Epithelial cell of prostate (primary cell): ENCODE data around the gene PCSK7.

Experiments used
- DNase-seq: peaks from one replicate; pipeline ENCODE4 v3.0.0-alpha.2; 2011; ENCODE audit warnings: low read depth, low spot score
- H3K27ac ChIP-seq: fragments of 450-650 bp; 2 replicates; pipeline ENCODE4 v1.5.1; 2017; ENCODE audit warnings: mild to moderate bottlenecking

The PCSK7 gene

DNA sequence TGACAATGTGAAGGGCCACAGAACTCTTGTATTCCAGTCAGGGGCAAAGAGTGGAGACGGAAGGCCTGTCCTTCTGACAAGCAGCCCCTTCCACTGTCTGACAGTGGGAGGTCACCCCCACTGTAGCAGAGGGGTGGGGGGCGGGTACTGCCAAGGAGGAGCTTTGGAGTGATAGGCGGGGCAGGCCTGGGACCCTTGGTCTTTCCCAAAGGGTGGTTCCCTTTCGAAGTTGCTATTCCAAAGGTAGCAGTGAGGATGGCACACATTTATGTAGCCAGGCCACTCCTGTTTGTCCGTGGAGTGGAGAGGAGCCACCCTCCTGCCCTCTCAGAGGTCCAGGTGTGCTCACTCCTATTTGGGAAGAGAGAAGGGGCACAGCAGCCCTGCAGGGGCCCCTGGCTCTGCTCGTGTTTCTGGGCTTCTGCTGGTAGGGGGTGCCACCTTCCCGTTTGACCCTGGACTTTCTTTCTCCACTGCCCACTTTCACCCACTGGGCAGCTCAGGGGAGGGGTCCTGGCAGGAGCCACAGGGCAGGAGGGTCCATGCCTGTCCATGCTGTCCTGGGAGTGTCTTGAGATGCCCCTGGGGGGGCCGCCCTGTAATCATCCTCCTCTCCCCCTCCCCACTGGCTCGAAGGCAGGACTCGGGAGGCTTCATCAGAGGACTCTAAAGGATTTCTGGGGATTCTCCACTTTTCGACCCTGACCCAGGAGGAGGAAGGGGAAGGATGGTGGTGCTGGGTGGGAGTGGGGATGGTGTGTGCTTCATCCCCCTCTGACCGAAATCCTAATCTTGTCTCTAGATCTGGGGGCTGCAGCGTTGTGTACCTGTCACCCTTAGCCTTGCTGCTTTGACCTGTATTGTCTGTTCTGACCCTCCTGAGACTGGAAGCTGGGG, 31.7 kb downstream of the PCSK7 start:
- DNase-seq: no peak
- H3K27ac ChIP-seq: no peak overlapping the region

DNA sequence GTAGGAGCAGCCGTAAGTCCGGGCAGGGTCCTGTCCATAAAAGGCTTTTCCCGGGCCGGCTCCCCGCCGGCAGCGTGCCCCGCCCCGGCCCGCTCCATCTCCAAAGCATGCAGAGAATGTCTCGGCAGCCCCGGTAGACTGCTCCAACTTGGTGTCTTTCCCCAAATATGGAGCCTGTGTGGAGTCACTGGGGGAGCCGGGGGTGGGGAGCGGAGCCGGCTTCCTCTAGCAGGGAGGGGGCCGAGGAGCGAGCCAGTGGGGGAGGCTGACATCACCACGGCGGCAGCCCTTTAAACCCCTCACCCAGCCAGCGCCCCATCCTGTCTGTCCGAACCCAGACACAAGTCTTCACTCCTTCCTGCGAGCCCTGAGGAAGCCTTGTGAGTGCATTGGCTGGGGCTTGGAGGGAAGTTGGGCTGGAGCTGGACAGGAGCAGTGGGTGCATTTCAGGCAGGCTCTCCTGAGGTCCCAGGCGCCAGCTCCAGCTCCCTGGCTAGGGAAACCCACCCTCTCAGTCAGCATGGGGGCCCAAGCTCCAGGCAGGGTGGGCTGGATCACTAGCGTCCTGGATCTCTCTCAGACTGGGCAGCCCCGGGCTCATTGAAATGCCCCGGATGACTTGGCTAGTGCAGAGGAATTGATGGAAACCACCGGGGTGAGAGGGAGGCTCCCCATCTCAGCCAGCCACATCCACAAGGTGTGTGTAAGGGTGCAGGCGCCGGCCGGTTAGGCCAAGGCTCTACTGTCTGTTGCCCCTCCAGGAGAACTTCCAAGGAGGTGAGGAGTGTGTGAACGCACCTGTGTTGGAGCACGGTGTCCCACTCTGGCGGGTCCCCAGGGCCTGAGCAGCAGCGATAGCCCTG, 32.6 kb downstream of the PCSK7 start, which contains the start of gene TAGLN:
Gene TAGLN, plus strand, starts transcription at position 318 of the 863 bp plus-strand sequence. CDS start 3,644 bp downstream, outside the sequence.
- DNase-seq: no peak
- no peak within 1 kb of the TSS for H3K27ac ChIP-seq

DNA sequence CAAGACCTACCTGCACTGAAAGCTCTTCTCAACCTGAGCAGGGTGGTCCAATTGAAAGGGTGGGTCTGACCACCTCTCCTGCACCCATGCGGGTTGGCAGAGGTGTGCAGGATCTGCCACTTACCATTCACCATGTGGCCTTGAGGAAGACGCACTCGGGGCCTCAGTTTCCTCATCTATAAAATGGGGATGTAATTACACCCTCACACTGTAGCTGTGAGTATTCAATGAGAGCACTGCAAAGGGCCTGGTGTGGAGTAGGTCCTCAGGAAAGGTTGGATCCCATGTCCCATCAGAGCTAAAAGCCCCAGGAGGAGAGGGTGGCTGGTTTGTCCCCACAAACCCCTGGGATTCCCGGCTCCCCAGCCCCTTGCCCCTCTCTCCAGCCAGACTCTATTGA, 33.3 kb downstream of the PCSK7 start:
- DNase-seq: no peak
- no peak overlapping the region for H3K27ac ChIP-seq

DNA sequence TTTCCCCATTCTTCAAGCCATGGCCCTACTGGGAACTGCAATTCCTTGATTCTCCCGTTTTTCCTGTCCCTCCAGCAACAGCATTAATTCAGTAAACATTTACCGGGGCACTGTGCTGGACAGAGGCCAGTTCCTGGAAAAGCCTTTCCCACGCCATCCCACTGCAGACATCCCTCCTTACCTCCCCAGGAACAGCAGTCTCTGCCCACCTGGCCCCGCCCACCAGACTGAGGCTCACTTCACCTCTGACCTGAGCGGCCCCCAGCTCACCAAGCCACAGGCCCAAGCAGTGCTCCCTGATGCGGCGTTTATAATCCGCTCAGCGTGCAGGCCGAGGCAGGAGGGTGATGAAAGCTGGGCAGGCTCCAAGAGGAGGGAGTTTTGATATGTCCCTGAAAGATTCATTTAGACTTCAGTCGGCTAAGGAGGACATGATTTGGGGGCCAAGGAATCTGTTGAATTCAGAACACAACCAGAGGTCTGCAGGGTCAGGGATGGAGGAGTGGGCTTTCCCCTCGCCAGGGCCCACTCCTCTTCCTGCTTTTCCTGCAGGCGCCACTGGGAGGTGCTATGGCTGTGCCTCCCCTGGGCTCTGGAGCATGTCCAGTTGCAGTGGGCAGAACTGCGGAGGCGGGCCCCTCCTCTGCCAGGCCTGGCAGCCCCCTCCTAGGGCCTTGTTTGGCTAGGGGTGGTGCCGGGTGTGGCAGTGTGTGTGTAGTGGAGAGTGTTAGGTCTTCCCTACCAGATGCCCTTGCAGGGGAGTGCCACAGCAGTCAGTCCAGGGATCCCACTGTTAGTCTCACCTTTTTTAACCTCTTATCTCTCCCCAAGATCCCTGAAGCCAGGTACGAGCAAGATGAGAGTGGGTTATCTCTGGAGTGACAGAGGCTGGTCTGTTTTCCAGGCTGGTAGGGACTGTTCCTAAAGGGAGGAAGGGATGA, 34.1 kb downstream of the PCSK7 start:
- no peak overlapping the region for H3K27ac ChIP-seq
- DNase-seq: no peak

DNA sequence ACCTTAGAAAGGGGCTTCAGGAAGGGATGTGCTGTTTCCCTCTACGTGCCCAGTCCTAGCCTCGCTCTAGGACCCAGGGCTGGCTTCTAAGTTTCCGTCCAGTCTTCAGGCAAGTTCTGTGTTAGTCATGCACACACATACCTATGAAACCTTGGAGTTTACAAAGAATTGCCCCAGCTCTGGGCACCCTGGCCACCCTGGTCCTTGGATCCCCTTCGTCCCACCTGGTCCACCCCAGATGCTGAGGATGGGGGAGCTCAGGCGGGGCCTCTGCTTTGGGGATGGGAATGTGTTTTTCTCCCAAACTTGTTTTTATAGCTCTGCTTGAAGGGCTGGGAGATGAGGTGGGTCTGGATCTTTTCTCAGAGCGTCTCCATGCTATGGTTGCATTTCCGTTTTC, 34.9 kb downstream of the PCSK7 start:
- no peak for DNase-seq

DNA sequence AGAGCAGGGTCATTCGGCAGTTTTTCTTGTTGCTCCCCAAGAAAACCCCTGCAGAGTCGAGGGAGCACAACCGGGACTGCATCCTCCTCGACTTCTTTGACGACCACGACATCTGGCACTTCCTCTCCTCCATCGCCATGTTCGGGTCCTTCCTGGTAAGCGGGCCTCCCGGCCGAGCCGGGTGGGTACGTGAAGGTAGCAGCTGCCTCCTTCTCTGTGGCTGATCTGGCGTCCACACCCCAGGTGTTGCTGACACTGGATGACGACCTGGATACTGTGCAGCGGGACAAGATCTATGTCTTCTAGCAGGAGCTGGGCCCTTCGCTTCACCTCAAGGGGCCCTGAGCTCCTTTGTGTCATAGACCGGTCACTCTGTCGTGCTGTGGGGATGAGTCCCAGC, 36.1 kb downstream of the PCSK7 start:
- DNase-seq: no peak
- no peak overlapping the region for H3K27ac ChIP-seq

More for the DNA sequence above, 34.9 kb downstream of the PCSK7 start:
- no peak overlapping the region for H3K27ac ChIP-seq

DNA sequence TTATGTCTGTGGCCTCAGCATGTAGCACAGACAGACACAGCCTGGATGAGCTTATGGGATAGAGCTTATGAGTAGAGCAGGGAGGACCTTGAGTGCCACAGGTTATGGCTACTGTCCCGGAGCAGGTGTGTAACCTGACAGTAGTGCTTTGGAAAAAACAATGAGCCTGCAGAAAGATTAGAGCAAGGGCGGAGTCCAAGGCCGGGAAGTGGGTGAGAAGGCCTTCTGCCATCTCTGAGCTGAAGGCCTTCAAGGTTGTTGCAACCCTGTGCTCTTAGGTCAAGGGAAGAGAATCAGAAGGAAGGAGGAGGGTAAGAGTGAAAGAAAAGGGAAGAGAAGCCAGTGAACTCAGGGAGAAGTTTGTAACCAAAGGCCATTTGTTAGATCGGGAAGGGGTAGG, 36.6 kb downstream of the PCSK7 start:
- DNase-seq: no peak
- no peak overlapping the region for H3K27ac ChIP-seq

DNA sequence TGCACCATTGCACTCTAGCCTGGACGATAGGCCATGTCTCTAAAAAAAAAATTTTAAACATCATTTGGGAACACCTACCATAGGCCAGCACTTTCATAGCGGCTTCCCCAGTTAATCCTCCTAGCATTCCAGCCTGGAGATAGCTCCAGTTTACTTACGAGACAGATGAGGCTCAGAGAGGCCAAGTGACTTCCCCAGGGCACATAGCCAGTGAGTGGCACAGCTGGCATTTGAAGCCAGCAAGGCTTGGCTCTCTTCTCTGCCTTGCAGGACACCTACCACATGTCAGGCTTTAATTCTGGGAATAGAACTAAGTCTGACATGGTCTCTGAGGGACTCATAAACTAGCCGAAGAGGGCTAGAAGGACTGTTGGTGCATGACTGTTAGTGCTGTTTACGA, 37.6 kb downstream of the PCSK7 start:
- DNase-seq: no peak

DNA sequence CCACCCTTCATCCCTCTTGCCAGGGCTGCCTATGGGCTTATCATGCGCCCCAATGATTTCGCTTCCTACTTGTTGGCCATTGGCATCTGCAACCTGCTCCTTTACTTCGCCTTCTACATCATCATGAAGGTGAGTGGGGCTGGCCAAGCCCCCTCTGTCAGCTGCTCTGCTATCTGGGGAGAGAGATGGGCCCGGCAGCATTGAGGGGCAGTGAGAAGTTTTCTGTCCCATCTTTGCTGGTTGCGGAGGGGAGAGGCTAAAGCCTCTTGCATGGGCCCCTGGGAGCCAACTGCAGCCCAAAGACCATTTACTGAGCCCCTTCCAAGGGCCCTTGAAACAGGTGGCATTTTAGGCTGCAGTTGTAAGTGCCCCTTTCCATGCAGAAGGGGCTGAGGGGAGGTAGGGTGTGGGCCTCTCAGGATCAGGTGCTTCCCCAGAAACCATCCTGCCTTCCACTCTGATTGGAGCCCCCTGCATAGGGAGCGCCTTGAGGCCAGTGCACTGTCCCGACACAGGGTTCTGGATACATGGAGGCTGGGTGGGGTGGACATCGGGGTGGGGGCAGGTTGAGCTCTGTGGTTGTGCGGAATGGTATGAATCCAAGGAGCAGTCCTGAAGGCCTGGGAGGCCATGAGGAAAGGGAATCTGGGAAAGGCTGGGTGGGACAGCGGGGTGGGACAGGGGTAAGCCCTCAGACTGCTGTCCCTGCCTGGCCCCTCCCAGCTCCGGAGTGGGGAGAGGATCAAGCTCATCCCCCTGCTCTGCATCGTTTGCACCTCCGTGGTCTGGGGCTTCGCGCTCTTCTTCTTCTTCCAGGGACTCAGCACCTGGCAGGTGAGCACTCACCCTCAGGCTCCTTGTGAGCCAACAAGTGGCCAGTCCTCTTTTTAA, 38.5 kb downstream of the PCSK7 start:
- DNase-seq: no peak
- no peak overlapping the region for H3K27ac ChIP-seq

More for the DNA sequence above, 37.6 kb downstream of the PCSK7 start:
- H3K27ac ChIP-seq: no peak overlapping the region

DNA sequence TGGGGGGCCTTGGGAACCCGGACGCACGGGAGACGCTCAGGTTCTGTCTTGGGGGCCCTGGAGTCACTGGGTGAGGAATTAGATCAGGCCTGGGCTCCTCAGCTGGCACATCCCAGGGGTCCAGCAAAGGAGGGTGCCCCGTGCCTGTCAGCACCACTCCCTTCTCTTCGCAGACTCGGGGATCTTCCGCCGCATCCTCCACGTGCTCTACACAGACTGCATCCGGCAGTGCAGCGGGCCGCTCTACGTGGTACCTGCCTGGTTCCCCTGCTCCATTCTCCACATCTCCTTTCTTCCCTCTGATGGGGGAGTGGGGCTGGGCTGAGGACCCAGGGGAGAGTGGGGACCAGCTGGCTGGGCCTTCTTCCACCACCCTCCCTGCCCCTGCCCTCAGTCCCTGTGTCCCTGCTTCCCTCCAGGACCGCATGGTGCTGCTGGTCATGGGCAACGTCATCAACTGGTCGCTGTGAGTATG, 39.4 kb downstream of the PCSK7 start:
- H3K27ac ChIP-seq: no peak overlapping the region

DNA sequence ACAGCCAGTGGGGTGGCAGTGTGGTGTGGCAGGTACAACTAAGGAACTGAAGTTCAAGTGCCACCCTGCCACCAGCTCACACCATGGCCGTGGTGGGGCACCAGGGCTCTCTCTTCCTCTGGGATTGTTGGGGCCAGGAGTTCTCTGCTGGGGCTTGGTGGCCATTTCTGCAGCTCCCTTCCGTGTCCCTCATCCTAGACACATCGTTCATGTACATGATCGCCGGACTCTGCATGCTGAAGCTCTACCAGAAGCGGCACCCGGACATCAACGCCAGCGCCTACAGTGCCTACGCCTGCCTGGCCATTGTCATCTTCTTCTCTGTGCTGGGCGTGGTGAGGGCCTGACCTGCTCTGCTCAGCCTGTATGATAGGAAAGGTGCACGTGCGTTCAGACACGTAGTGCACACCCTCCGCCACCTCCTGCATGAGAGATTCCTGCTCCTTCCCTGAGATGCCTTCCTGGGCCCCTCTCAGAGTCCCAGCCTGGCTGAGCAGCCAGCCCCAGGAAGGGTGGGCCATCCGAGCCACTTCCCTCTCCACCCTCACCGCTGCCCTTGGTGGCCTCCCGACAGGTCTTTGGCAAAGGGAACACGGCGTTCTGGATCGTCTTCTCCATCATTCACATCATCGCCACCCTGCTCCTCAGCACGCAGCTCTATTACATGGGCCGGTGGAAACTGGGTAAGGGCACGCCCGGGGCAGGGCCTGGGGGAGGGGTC, 40.0 kb downstream of the PCSK7 start:
- no peak for DNase-seq
- no peak overlapping the region for H3K27ac ChIP-seq

More for the DNA sequence above, 39.4 kb downstream of the PCSK7 start:
- no peak for DNase-seq

DNA sequence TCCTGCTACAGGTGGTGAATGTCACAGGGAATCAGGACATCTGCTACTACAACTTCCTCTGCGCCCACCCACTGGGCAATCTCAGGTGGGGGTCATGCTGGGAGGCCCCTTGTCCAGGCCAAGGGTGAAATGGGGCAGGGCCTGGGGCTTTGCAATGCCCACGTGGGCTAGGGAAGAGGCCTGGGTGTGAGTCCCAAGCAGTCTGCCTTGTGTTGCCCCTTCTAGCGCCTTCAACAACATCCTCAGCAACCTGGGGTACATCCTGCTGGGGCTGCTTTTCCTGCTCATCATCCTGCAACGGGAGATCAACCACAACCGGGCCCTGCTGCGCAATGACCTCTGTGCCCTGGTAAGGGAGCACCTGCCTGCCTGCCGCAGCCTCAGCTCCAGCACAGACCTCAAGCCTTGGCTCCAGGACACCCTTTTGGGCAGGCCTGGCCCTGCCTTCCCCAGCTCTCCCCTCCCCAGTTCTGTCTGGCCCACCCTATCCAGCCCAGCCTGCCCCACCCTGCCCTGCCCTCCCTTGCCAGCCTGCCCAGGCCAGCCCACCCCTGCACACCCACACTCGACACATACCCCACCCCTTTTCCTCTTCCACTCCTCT, 41.8 kb downstream of the PCSK7 start:
- H3K27ac ChIP-seq: no peak overlapping the region
- DNase-seq: no peak

DNA sequence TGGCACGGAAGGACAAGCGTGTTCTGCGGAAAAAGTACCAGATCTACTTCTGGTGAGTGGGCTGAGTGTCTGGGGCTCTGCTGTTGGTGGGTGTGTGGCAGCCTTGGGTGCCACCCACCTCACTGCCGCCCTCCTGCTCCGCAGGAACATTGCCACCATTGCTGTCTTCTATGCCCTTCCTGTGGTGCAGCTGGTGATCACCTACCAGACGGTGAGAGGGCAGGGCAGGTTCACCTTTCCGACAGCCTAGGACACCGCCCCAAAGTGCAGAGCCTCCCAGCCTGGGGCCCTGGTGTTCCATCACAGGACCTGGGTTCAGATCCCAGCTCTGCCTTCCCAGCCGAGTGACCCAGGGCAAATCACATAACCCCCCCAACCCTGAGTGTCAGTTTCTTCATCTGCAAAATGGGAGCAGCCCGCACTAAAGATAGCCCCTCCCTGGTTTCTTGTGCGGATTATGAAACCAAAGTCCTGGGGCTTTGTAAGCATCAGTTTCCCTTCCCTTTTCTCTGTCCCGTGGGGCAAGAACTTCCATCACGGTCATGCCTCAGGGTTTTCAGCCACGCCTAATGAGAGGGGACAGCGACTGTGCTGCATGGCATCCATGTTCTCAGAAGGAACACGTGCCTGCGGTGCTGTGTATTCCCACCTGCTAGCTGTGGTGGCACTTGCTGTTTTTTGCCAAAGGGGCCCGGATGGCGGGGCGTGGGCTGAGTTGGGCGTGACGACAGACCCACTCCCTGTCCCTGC, 42.5 kb downstream of the PCSK7 start:
- H3K27ac ChIP-seq: no peak overlapping the region
- DNase-seq: no peak

DNA sequence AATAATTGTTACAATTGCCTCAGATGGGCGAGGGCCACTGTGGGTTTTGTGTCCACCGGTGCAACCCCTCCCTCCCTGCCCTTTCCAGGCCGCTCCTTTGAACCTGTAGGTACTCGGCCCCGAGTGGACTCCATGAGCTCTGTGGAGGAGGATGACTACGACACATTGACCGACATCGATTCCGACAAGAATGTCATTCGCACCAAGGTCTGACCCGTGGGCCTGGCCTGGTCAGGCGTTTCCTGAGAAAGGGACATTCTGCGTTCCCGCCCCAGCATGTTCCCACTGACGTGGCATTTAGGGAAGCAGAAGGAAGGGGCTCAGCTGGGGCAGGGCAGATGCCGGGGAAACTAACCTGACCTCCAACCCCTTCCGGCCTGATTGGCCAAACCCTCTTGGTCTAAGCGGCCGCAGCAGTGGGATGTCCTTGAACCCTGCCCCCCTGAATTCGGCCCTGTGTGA, 43.2 kb downstream of the PCSK7 start:
- H3K27ac ChIP-seq: no peak overlapping the region
- DNase-seq: no peak

DNA sequence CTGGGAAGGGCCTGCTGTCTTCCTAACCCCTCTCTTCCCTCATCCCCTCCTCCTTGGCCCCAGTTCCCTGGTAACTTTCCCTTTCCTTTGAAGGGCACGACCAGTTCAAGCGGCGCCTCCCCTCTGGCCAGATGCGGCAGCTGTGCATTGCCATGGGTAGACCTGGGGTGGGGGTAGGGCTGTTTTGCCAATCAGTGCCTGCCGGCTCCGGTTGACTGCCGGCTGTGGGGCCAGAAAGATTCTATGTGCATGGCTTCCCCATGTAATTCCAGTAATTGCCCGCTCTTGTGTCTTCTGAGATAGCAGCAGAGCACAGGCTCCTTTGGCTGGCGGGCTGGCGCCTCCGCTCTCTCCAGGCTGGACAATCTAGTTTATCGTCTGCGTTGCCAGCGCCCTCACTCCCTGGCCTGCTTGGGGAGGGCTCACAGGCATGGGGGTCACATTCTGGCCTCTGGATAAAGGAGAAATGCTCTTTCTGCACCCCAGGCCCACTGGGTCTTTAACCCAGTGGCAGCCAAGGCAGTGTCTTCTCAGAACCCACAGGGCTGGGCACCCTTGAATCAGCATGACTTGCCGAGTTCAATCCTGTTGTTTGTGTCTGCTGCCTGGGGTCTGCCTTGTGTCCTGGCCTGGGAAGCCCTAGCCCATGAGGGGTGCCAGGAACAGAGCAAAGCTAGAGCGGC, 43.9 kb downstream of the PCSK7 start:
- H3K27ac ChIP-seq: no peak overlapping the region
- DNase-seq: no peak

DNA sequence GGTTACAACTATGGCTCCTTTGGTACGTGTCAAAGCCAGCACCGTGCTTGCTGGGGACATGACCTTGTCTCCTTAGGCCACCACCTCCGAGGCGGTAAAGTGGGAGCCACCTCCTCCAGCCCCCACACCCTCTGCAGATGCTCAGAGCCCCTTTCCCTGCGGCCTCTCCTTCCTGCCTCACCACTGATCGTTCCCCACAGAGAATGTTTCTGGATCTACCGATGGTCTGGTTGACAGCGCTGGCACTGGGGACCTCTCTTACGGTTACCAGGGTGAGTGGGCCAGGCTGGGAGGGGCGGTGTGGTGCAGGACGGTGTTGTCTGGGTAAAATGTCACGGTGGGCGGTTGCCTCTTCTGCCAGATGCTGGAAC, 44.5 kb downstream of the PCSK7 start:
- H3K27ac ChIP-seq: no peak overlapping the region
- DNase-seq: no peak

DNA sequence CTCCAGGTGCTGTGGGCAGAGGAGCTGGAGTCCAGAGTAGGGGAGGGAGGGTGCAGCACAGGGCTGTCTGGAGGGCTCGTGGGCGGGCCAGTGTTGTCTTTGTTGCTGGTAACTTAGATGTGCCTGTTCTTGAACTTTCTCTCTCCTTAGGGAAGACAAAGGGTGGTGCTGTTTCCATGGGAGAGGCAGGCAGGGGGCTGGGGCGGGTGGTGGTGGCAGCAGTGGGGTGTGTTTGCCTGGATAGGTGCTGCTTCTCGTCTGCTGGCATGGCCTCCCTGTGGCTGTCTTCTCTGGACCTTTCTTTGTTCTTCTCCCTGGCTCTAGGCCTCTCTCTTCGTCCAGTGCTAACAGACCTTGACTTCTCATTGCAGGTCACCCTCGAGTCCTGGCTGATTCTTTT, 44.9 kb downstream of the PCSK7 start:
- DNase-seq: no peak
- no peak overlapping the region for H3K27ac ChIP-seq
